AG10803 (cell line): Measurements from ENCODE around the gene ZMIZ1.

Experiments used
- DNase-seq: peaks from one replicate; pipeline ENCODE4 v3.0.0; 2010; ENCODE audit warnings: low read depth
- H3K4me3 ChIP-seq: 2 replicates; pipeline ENCODE4 v1.5.1; 2011; ENCODE audit warnings: mild to moderate bottlenecking, low read length, control low read depth
- TF ChIP-seq, protein P1 (sequence below): conservative IDR thresholded peaks from 2 replicates; pipeline ENCODE4 v1.5.1; 2011; ENCODE audit warnings: mild to moderate bottlenecking, low read length, control low read depth, inconsistent platforms

ZMIZ1 gene

DNA sequence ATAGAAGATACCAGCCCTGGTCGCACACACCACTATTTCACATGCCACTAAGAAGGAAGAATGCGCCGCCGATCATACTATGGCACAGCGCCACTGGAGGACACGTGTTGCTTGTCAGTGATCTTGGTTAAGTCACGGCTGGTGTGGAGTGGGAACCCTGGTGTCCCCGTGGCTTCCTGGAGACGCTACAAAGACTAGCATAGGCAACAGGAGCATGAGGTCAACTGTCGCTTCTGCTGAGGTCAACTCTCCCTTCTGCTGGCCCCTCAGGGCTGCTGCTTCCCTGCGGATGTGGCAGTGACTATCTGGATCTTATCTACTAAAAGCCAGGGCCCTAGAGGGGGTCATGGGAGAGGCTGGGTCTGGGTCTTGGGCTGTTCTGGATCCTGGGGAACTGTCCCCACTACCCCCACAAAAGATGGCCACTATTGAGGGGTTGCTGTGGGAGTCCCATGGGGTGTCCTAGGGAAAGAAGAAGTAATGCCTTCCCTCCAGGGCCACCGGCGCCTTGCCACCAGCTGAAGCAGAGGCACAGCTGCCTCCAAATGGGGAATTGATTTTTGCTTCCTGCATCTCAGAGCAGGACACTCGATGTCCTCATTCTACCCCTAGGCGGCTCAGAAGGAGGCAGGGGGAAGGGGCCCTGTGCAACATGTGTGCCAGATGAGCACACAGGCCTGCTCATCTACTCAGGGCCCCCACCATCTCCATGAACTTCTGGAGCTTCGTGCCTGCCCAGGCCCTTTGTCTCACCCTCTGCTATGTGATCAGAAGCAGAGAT is 201.9 kb downstream of the ZMIZ1 start:
- DNase-seq = peak; percentile 61
- H3K4me3 ChIP-seq = no peak overlapping the region
- TF ChIP-seq, protein P1, sequence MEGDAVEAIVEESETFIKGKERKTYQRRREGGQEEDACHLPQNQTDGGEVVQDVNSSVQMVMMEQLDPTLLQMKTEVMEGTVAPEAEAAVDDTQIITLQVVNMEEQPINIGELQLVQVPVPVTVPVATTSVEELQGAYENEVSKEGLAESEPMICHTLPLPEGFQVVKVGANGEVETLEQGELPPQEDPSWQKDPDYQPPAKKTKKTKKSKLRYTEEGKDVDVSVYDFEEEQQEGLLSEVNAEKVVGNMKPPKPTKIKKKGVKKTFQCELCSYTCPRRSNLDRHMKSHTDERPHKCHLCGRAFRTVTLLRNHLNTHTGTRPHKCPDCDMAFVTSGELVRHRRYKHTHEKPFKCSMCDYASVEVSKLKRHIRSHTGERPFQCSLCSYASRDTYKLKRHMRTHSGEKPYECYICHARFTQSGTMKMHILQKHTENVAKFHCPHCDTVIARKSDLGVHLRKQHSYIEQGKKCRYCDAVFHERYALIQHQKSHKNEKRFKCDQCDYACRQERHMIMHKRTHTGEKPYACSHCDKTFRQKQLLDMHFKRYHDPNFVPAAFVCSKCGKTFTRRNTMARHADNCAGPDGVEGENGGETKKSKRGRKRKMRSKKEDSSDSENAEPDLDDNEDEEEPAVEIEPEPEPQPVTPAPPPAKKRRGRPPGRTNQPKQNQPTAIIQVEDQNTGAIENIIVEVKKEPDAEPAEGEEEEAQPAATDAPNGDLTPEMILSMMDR = no peak

DNA sequence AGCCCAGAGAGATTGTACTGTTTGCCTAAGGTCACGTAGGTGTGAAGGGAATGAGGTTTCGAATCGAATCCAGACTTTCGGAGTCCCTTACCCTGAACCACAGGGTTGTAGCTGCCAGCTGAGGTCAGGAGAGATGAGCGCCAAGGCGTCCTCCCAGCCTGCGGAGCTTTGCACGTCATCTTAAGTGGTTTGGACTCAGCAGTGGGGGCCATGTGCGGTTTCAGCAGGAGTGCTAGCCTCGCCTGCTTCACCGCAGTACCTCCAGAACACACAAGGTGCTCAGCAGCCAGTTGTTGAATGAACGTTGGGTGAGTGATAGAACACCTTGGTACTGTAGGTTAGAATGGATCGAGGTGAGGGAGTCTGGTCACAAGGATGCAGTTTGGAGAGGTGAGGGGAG is 203.6 kb downstream of the ZMIZ1 start:
- H3K4me3 ChIP-seq = no peak overlapping the region
- TF ChIP-seq, protein P1 = no peak
- DNase-seq = peak; percentile 34

DNA sequence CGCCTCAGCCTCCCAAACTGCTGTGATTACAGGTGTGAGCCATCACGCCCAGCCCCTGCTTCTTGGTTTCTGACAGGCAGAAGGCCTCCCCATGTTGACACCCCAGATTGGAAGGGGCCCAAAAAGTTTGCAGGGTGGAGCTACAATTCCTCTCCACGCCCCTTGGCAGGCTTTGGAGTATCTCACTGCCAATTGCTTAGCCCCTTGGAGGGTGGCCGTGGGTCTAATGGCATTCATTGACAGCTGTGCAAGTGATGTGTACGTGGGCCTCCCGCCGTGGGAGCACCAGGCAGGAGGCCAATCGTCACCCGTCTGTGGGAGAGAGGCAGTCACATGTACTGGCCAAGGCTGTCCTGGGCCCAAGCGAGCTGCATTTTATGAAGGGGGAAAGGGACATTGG is 204.8 kb downstream of the ZMIZ1 start:
- H3K4me3 ChIP-seq = no peak overlapping the region
- TF ChIP-seq, protein P1 = no peak

DNA sequence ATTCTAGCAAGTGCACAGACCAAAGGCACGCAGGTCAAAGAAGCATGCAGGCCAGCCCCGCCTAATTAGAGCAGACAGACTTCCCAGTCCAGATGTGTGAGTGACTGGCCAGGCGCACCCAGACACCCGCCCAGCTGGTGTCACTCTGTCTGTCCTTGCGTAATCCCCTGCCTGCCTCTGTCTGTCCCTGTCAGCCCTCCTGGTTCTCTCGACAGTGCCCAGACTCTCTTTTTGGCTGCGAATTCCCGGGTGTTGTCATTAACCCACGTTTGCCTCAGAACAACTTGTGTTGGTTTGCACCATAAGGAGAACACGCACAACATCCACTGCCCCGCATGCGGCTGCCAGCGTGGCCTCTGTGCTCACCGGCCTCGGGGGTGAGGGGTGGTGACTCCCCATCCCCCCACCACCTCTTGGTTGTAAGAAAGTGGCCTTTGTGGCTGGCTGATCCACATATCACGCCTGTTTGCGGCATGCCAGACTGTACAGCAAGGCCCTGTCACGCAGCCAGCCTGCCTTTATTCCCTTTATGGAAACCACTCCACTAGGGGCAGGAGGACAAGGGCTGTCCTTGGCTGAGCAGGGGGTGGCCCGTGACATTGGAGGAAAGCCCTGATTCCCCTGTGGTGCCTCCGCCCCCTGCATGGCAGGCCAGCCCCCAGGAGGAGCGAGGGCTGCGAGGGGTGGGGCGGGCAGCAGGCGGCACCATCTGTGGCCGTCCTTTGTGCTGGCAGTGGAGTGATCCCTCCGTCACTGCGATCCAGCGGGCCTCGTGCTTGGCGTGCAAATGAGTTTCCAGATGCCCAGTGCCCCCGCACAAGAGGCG is 205.7 kb downstream of the ZMIZ1 start:
- no peak overlapping the region for H3K4me3 ChIP-seq
- TF ChIP-seq, protein P1 = peak; percentile 32
- DNase-seq = peak; percentile 89

More for the DNA sequence above, 204.8 kb downstream of the ZMIZ1 start:
- DNase-seq = no peak

DNA sequence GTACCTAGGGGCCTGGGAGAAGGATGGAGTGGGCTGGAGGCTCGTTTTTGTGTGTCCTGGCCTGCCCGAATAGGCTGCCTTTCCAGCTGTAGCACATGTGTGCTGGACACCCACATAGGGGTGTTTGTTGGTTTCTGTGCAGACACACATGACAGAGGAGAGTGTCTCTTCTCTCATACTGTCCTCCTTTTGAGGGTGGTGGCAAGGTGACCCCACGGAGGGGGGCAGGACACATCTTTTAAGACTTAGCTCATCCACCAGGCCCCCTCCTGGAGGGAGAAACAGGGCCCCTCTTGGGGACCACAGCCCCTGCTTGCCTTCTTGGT is 206.3 kb downstream of the ZMIZ1 start:
- no peak for DNase-seq
- H3K4me3 ChIP-seq = no peak overlapping the region
- TF ChIP-seq, protein P1 = no peak

DNA sequence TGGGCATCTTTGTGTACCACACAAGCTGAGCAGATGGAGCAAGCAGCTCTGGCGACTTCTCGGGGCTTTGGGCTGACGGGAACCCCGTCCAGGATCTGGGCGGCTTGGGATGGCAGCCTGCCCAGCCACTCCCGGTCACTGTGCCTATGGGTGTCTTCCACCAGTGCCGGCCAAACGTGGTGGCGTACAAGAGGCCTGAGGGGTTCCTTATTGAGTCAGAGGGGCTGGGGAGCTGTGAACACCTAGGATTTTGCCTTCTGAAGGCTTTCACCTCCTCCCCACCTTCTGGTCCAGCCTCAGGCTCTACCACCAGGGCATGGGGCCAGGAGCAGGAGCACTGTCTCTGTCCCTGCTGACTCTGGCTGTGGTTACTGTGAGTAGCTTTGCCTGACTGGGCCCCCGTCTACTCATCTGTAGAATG is 206.7 kb downstream of the ZMIZ1 start:
- DNase-seq = peak; percentile 52
- TF ChIP-seq, protein P1 = no peak

More for the DNA sequence above, 206.7 kb downstream of the ZMIZ1 start:
- H3K4me3 ChIP-seq = no peak overlapping the region
